LNCaP clone FGC (cell line): ENCODE results near the gene NTN1.

Experiments
- DNase-seq: peaks from one replicate; pipeline ENCODE4 v3.0.0-alpha.2; 2011; ENCODE audit warnings: low read depth
- H3K4me3 ChIP-seq: 2 replicates; pipeline ENCODE4 v1.5.1; 2011; ENCODE audit warnings: mild to moderate bottlenecking, low read depth, low read length, control low read depth
- CTCF ChIP-seq: IDR thresholded peaks from 2 replicates; pipeline ENCODE4 v1.5.1; 2012; ENCODE audit warnings: mild to moderate bottlenecking; ENCODE audit not compliant: control insufficient read depth, insufficient read depth; ENCODE audit errors: extremely low read depth

The NTN1 gene

GRCh38 chr17:9206741-9207332, 185.5 kb downstream of the NTN1 start:
- TF ChIP-seq CTCF, result no peak; the same call in 1 of the 2 replicates
- peak; percentile 43 for DNase-seq
- peak overlapping the region; percentile 18 for H3K4me3 ChIP-seq

- no peak for DNase-seq
- H3K4me3 ChIP-seq, result no peak overlapping the region
- TF ChIP-seq CTCF, result no peak
Measured at GRCh38 chr17:9208381-9209105, 187.2 kb downstream of the NTN1 start.

GRCh38 chr17:9209347-9209746, 188.0 kb downstream of the NTN1 start:
- DNase-seq, result no peak
- TF ChIP-seq CTCF, result no peak
- no peak overlapping the region for H3K4me3 ChIP-seq

- no peak for TF ChIP-seq CTCF
Measured at GRCh38 chr17:9209781-9210370, 188.6 kb downstream of the NTN1 start.

GRCh38 chr17:9211133-9211765, 189.9 kb downstream of the NTN1 start:
- TF ChIP-seq CTCF, result no peak
- DNase-seq, result no peak
- no peak overlapping the region for H3K4me3 ChIP-seq

More at GRCh38 chr17:9209781-9210370, 188.6 kb downstream of the NTN1 start:
- H3K4me3 ChIP-seq, result no peak overlapping the region
- no peak for DNase-seq

- H3K4me3 ChIP-seq, result no peak overlapping the region
- DNase-seq, result no peak
- TF ChIP-seq CTCF, result no peak
Measured at GRCh38 chr17:9212376-9213302, 191.3 kb downstream of the NTN1 start.
